Ureter (tissue), 1 donor: ENCODE data around the gene SH2D6. TPM values are rescaled to one million over a fixed set of nuclear protein-coding genes. Genes with fewer than 3 reads are reported as not detected.
"Not testable (repeated sequence)": the region's sequence is repeated elsewhere in the genome, so short reads cannot be mapped to it uniquely, and the experiment has no call there.

Source experiments
- DNase-seq: peaks from one replicate; pipeline ENCODE4 v3.0.0-alpha.2; 2020; ENCODE audit warnings: low spot score
- total RNA-seq: library from RNA; stranded (reverse); gene quantifications from one replicate; pipeline ENCODE4 v1.2.4, GENCODE V29; 2023
- donor health status: DM: yes; HTN: yes; CAD: no.

The SH2D6 gene
- total RNA-seq = 0.75 TPM

GRCh38 chr2:85418132-85419008 is at the start of gene SH2D6:
SH2D6 (plus strand) TSS chr2:85418714; CDS start chr2:85429466, 10,752 bp downstream.
- DNase-seq = peak; percentile 85

GRCh38 chr2:85368921-85369320 is 49.6 kb upstream of the SH2D6 start:
- DNase-seq = no peak

- no peak for DNase-seq
Observed at GRCh38 chr2:85369500-85369899, 49.0 kb upstream of the SH2D6 start.

- no peak for DNase-seq
Observed at GRCh38 chr2:85371045-85371444, 47.5 kb upstream of the SH2D6 start.

- DNase-seq = no peak
Observed at GRCh38 chr2:85376291-85377065, 42.0 kb upstream of the SH2D6 start.

GRCh38 chr2:85377083-85377482 is 41.4 kb upstream of the SH2D6 start:
- no peak for DNase-seq

GRCh38 chr2:85378257-85378656 is 40.3 kb upstream of the SH2D6 start:
- DNase-seq = no peak

- DNase-seq = no peak
Observed at GRCh38 chr2:85380048-85380447, 38.5 kb upstream of the SH2D6 start.

GRCh38 chr2:85383151-85383550 is 35.4 kb upstream of the SH2D6 start:
- DNase-seq = not testable (repeated sequence)

- no peak for DNase-seq
Observed at GRCh38 chr2:85383850-85384249, 34.7 kb upstream of the SH2D6 start.

- no peak for DNase-seq
Observed at GRCh38 chr2:85385746-85386145, 32.8 kb upstream of the SH2D6 start.

GRCh38 chr2:85387754-85388153 is 30.8 kb upstream of the SH2D6 start:
- no peak for DNase-seq

GRCh38 chr2:85388878-85389538 is 29.5 kb upstream of the SH2D6 start:
- no peak for DNase-seq

GRCh38 chr2:85390941-85391669 is 27.4 kb upstream of the SH2D6 start:
- peak; percentile 71 for DNase-seq

- DNase-seq = no peak
Observed at GRCh38 chr2:85393836-85394235, 24.7 kb upstream of the SH2D6 start.

GRCh38 chr2:85394261-85394681 is 24.2 kb upstream of the SH2D6 start:
- no peak for DNase-seq

- DNase-seq = no peak
Observed at GRCh38 chr2:85394976-85395375, 23.5 kb upstream of the SH2D6 start.

GRCh38 chr2:85395912-85396475 is 22.5 kb upstream of the SH2D6 start:
- DNase-seq = no peak

- DNase-seq = peak; percentile 58
Observed at GRCh38 chr2:85396531-85397470, 21.7 kb upstream of the SH2D6 start.

GRCh38 chr2:85397925-85398331 is 20.6 kb upstream of the SH2D6 start:
- DNase-seq = no peak
